Loucy (cell line): ENCODE measurements around the gene ENO1.

Experiments
- H2AFZ ChIP-seq: fragments of 200-600 bp; sonication (generic); 2 replicates; pipeline ENCODE4 v1.6.0; 2016; ENCODE audit warnings: antibody characterized with exemption, mild to moderate bottlenecking, low read length, moderate library complexity
- H3F3A ChIP-seq: fragments of 200-600 bp; 2 replicates; pipeline ENCODE4 v1.6.0; 2016; ENCODE audit warnings: antibody characterized with exemption, low read depth, mild to moderate bottlenecking
- H3K27me3 ChIP-seq: fragments of 200-600 bp; sonication (generic); 2 replicates; pipeline ENCODE4 v1.6.1; 2014; ENCODE audit warnings: low read length, mild to moderate bottlenecking; ENCODE audit not compliant: insufficient read depth, poor library complexity, severe bottlenecking
- H3K36me3 ChIP-seq: fragments of 200-600 bp; sonication (generic); 2 replicates; pipeline ENCODE4 v1.6.1; 2016; ENCODE audit warnings: low read length; ENCODE audit not compliant: insufficient read depth
- H3K4me1 ChIP-seq: fragments of 200-600 bp; sonication (generic); 2 replicates; pipeline ENCODE4 v1.5.1; 2014; ENCODE audit warnings: low read length, mild to moderate bottlenecking; ENCODE audit not compliant: insufficient read depth, poor library complexity, severe bottlenecking
- H3K4me2 ChIP-seq: fragments of 200-600 bp; sonication (generic); 2 replicates; pipeline ENCODE4 v1.6.0; 2014; ENCODE audit warnings: antibody characterized with exemption, low read length, low read depth, mild to moderate bottlenecking; ENCODE audit not compliant: poor library complexity, severe bottlenecking
- H3K4me3 ChIP-seq: fragments of 200-600 bp; sonication (generic); 2 replicates; pipeline ENCODE4 v1.5.1; 2014; ENCODE audit warnings: low read length, mild to moderate bottlenecking, mixed read lengths; ENCODE audit not compliant: poor library complexity, severe bottlenecking
- H3K79me2 ChIP-seq: fragments of 200-600 bp; sonication (generic); 2 replicates; pipeline ENCODE4 v1.6.1; 2014; ENCODE audit warnings: low read length; ENCODE audit not compliant: insufficient read depth
- H3K9ac ChIP-seq: fragments of 200-600 bp; sonication (generic); 2 replicates; pipeline ENCODE4 v1.6.0; 2014; ENCODE audit warnings: mild to moderate bottlenecking, low read depth, low read length, moderate library complexity; ENCODE audit not compliant: poor library complexity, severe bottlenecking
- H3K9me2 ChIP-seq: fragments of 200-600 bp; sonication (generic); replicated peaks from 2 replicates; pipeline ENCODE4 v1.6.1; 2016; ENCODE audit warnings: low read depth, low read length, mixed read lengths
- H3K9me3 ChIP-seq: fragments of 200-600 bp; sonication (generic); 2 replicates; pipeline ENCODE4 v1.6.1; 2014; ENCODE audit warnings: mild to moderate bottlenecking, antibody characterized with exemption, low read length, low read depth; ENCODE audit not compliant: insufficient read depth
- H4K20me1 ChIP-seq: fragments of 200-600 bp; sonication (generic); 2 replicates; pipeline ENCODE4 v1.6.0; 2014; ENCODE audit warnings: antibody characterized with exemption, low read length, mild to moderate bottlenecking; ENCODE audit not compliant: insufficient read depth, poor library complexity, severe bottlenecking
- EZH2phosphoT487 ChIP-seq: fragments of 200-600 bp; IDR thresholded peaks from 2 replicates; pipeline ENCODE4 v1.6.1; 2018; ENCODE audit warnings: antibody characterized with exemption, mild to moderate bottlenecking, moderate library complexity, borderline replicate concordance
- TF ChIP-seq, protein P1 (sequence below): fragments of 200-600 bp; sonication (generic); conservative IDR thresholded peaks from 2 replicates; pipeline ENCODE4 v1.5.1; 2014; ENCODE audit warnings: mild to moderate bottlenecking, antibody characterized with exemption, low read length

Gene ENO1

GRCh38 chr1:8892026-8892425, 13.5 kb upstream of the ENO1 start:
- Histone ChIP-seq H3K4me2 (no peak overlapping the region), H3K27me3 (no peaks in the 10 kb centered on the region)
- no peak for TF ChIP-seq EZH2phosphoT487
- TF ChIP-seq, protein P1, sequence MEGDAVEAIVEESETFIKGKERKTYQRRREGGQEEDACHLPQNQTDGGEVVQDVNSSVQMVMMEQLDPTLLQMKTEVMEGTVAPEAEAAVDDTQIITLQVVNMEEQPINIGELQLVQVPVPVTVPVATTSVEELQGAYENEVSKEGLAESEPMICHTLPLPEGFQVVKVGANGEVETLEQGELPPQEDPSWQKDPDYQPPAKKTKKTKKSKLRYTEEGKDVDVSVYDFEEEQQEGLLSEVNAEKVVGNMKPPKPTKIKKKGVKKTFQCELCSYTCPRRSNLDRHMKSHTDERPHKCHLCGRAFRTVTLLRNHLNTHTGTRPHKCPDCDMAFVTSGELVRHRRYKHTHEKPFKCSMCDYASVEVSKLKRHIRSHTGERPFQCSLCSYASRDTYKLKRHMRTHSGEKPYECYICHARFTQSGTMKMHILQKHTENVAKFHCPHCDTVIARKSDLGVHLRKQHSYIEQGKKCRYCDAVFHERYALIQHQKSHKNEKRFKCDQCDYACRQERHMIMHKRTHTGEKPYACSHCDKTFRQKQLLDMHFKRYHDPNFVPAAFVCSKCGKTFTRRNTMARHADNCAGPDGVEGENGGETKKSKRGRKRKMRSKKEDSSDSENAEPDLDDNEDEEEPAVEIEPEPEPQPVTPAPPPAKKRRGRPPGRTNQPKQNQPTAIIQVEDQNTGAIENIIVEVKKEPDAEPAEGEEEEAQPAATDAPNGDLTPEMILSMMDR = no peak

DNA sequence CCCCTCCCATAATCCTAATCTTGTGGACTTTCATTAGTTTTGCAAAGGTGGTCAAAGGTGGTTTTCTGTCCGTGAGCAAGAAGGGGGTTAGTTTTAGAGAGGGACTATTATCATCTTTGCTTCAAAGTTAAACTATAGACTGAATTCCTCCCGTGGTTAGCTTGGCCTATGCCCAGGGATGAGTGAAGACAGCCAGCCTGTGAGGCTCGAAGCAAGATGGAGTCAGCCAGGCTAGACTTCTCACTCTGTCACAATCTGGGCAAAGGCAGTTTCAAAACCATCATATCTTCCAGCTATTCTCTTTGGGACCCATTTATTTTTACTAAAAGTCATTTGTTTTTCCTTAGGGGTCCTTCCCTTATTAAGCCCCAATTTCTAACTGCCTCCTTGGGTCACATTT, 12.9 kb upstream of the ENO1 start:
- H3K27me3 ChIP-seq = no peaks in the 10 kb centered on the region
- no peaks in the 10 kb centered on the region for H3K9me3 ChIP-seq
- no peaks in the 10 kb centered on the region for H3K9me2 ChIP-seq
- no peaks in the 10 kb centered on the region for H3K4me1 ChIP-seq
- H4K20me1 ChIP-seq = no peaks in the 10 kb centered on the region
- H3F3A ChIP-seq = no peaks in the 10 kb centered on the region
- TF ChIP-seq, protein P1 = no peak
- TF ChIP-seq EZH2phosphoT487 = no peak
- no peak overlapping the region for H2AFZ ChIP-seq
- no peak overlapping the region for H3K4me3 ChIP-seq
- H3K36me3 ChIP-seq = no peaks in the 10 kb centered on the region
- H3K4me2 ChIP-seq = no peak overlapping the region
- no peak overlapping the region for H3K9ac ChIP-seq
- no peaks in the 10 kb centered on the region for H3K79me2 ChIP-seq

More at GRCh38 chr1:8892026-8892425, 13.5 kb upstream of the ENO1 start:
- Histone ChIP-seq H3K79me2 (no peaks in the 10 kb centered on the region), H3K4me1 (no peaks in the 10 kb centered on the region), H3K4me3 (no peak overlapping the region), H3K9me2 (no peaks in the 10 kb centered on the region), H3K9me3 (no peaks in the 10 kb centered on the region), H3K9ac (no peak overlapping the region), H4K20me1 (no peaks in the 10 kb centered on the region), H3K36me3 (no peaks in the 10 kb centered on the region), H2AFZ (no peak overlapping the region), H3F3A (no peaks in the 10 kb centered on the region)

DNA sequence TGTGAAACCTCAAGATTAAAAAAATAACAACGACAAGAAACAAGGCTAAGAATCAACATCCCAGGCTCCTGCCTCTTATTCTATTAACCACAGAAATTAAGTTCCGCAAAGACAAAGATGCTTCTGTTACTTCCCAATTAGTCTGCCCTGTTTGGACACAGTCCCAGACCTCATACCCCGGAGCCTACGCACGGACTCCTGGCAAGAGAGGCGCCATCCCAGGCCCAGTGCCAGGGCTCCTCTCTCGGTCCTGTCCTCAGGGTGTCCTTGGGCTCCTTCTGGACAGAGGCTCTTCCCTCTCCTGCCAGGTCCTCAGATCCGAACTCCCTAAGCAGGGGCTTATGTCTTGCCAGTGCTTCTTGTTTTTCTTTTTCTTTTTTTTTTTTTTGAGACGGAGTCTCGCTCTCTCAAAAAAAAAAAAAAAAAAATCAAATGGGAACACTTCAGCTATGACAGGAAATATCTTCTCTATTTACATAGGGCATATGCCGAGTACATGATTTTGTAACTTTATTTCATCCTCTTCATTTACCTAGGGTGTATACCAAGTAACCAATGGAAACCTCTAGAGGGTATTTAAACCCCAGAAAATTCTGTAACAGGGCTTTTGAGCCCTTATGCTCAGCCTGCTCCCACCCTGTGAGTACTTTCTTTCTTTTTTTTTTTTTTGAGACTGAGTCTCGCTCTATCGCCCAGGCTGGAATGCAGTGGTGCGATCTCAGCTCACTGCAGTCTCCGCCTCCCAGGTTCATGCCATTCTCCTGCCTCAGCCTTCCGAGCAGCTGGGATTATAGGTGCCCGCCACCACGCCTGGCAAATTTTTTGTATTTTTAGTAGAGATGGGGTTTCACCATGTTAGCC, 11.7 kb upstream of the ENO1 start:
- TF ChIP-seq EZH2phosphoT487 = no peak
- no peaks in the 10 kb centered on the region for H3K4me1 ChIP-seq
- H4K20me1 ChIP-seq = no peaks in the 10 kb centered on the region
- no peak overlapping the region for H3K4me3 ChIP-seq
- H3K27me3 ChIP-seq = no peaks in the 10 kb centered on the region
- H3K9me2 ChIP-seq = no peaks in the 10 kb centered on the region
- H3K4me2 ChIP-seq = no peak overlapping the region
- no peak overlapping the region for H2AFZ ChIP-seq
- no peak overlapping the region for H3K9ac ChIP-seq
- no peaks in the 10 kb centered on the region for H3F3A ChIP-seq
- no peaks in the 10 kb centered on the region for H3K36me3 ChIP-seq
- H3K79me2 ChIP-seq = no peaks in the 10 kb centered on the region
- H3K9me3 ChIP-seq = no peaks in the 10 kb centered on the region
